Hepatocyte (in vitro differentiated cells): ENCODE results near the gene UXS1. TPM values are rescaled to one million over a fixed set of nuclear protein-coding genes. Genes with fewer than 3 reads are reported as not detected.

Experiments used
- DNase-seq: peaks from one replicate; pipeline ENCODE4 v3.0.0-alpha.2; 2016; ENCODE audit warnings: low spot score
- H2AFZ ChIP-seq: fragments of 200-600 bp; sonication (generic); 2 replicates; pipeline ENCODE4 v1.6.0; 2016; ENCODE audit warnings: antibody characterized with exemption, mild to moderate bottlenecking
- H3K27ac ChIP-seq: fragments of 200-600 bp; sonication (generic); 2 replicates; pipeline ENCODE4 v1.5.1; 2016; ENCODE audit warnings: mild to moderate bottlenecking
- H3K27me3 ChIP-seq: fragments of 200-600 bp; sonication (generic); 2 replicates; pipeline ENCODE4 v1.6.1; 2016
- H3K36me3 ChIP-seq: fragments of 200-600 bp; sonication (generic); replicated peaks from 2 replicates; pipeline ENCODE4 v1.5.1; 2016; ENCODE audit warnings: low read depth; ENCODE audit not compliant: insufficient read depth
- H3K4me1 ChIP-seq: fragments of 200-600 bp; sonication (generic); 2 replicates; pipeline ENCODE4 v1.5.1; 2016; ENCODE audit warnings: mild to moderate bottlenecking, moderate library complexity; ENCODE audit not compliant: insufficient read depth
- H3K4me2 ChIP-seq: fragments of 200-600 bp; sonication (generic); 2 replicates; pipeline ENCODE4 v1.6.0; 2016
- H3K4me3 ChIP-seq: fragments of 200-600 bp; sonication (generic); 2 replicates; pipeline ENCODE4 v1.5.1; 2016; ENCODE audit warnings: mild to moderate bottlenecking
- H3K79me2 ChIP-seq: fragments of 200-600 bp; sonication (generic); 2 replicates; pipeline ENCODE4 v1.6.0; 2017; ENCODE audit warnings: mild to moderate bottlenecking
- H3K9me2 ChIP-seq: fragments of 200-600 bp; sonication (generic); replicated peaks from 2 replicates; pipeline ENCODE4 v1.6.0; 2017; ENCODE audit warnings: mild to moderate bottlenecking; ENCODE audit not compliant: insufficient read depth
- H3K9me3 ChIP-seq: fragments of 200-600 bp; sonication (generic); 2 replicates; pipeline ENCODE4 v1.5.1; 2016; ENCODE audit warnings: low read depth, mild to moderate bottlenecking
- H4K20me1 ChIP-seq: fragments of 200-600 bp; sonication (generic); 2 replicates; pipeline ENCODE4 v1.6.0; 2016; ENCODE audit warnings: mild to moderate bottlenecking; ENCODE audit not compliant: insufficient read depth, poor library complexity, severe bottlenecking
- EZH2 ChIP-seq: fragments of 200-600 bp; sonication (generic); IDR thresholded peaks from 2 replicates; pipeline ENCODE4 v1.6.1; 2016; ENCODE audit warnings: antibody characterized with exemption, mild to moderate bottlenecking, borderline replicate concordance
- EZH2phosphoT487 ChIP-seq: fragments of 200-600 bp; sonication (generic); IDR thresholded peaks from one replicate; pipeline ENCODE4 v1.6.1; 2018; ENCODE audit warnings: antibody characterized with exemption, mild to moderate bottlenecking, low read depth, moderate library complexity; ENCODE audit not compliant: unreplicated experiment, severe bottlenecking
- WGBS: methylation state at CpG from one replicate; pipeline ENCODE4 v1.1.6; 2016; ENCODE audit warnings: low lambda C conversion rate; ENCODE audit errors: missing lambda C conversion rate; 5-methylcytosine and 5-hydroxymethylcytosine counted together
- polyA plus RNA-seq: library from polyadenylated mRNA; unstranded; fragments of >200 nt; fragmentation: Nextera tagmentation; extraction: Ambion mirVana; gene quantifications from 2 replicates; pipeline ENCODE4 v1.2.1, GENCODE V29; 2016
- total RNA-seq: library from RNA; depleted of rRNA; stranded (reverse); fragments of >200 nt; gene quantifications from 2 replicates; pipeline ENCODE4 v1.2.3, GENCODE V29; 2014
- TF ChIP-seq, protein P1 (sequence below): fragments of 200-600 bp; sonication (generic); IDR thresholded peaks from 2 replicates; pipeline ENCODE4 v1.5.1; 2016; ENCODE audit warnings: antibody characterized with exemption, mild to moderate bottlenecking; ENCODE audit not compliant: poor library complexity

UXS1 gene
- total and polyA plus RNA-seq, 2 experiments from 2014 or later = 46.5 to 83.2 TPM

DNA sequence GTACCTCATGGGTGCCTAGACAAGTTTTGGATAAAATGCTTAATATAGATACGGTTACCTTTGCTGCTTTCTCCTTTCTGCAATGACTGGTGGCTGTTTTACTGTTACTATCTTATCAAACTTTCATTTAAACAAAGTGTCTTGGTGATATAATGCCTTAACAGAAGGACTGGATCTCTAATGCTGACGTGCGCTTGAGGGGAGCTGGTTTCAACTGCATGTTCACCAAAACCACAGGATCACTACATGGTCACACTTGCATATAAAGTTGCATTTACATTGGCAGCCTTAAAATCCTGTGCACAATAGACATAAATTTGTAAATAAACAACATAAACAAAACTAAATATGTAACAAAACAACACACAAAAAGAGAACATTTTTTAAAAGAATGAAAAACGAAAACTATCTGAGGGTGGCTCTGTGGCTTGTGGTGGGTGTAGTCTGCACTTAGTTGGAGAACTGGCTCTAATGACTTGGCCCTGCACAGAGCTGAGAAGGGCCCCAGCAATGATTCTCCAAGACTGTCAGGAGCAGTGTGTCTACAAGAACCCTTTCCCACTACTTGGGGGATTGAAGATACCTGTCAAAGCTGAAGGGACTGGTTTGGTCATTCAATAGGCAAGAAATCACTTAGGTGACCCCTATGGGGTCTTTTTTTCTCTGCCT lies 135.5 kb downstream of the UXS1 start:
- WGBS = 79% methylated on average over 4 of the region's 4 CpGs
- Histone ChIP-seq H3K4me2 (no peak overlapping the region), H4K20me1 (no peaks in the 10 kb centered on the region), H3K79me2 (no peaks in the 10 kb centered on the region), H3K4me1 (no peaks in the 10 kb centered on the region), H3K27me3 (no peaks in the 10 kb centered on the region), H3K9me2 (no peaks in the 10 kb centered on the region), H2AFZ (no peak overlapping the region), H3K27ac (no peak overlapping the region), H3K4me3 (no peak overlapping the region), H3K9me3 (no peaks in the 10 kb centered on the region), H3K36me3 (no peaks in the 10 kb centered on the region)
- no peak for DNase-seq
- TF ChIP-seq EZH2phosphoT487 (no peak), EZH2 (no peak)
- TF ChIP-seq, protein P1, sequence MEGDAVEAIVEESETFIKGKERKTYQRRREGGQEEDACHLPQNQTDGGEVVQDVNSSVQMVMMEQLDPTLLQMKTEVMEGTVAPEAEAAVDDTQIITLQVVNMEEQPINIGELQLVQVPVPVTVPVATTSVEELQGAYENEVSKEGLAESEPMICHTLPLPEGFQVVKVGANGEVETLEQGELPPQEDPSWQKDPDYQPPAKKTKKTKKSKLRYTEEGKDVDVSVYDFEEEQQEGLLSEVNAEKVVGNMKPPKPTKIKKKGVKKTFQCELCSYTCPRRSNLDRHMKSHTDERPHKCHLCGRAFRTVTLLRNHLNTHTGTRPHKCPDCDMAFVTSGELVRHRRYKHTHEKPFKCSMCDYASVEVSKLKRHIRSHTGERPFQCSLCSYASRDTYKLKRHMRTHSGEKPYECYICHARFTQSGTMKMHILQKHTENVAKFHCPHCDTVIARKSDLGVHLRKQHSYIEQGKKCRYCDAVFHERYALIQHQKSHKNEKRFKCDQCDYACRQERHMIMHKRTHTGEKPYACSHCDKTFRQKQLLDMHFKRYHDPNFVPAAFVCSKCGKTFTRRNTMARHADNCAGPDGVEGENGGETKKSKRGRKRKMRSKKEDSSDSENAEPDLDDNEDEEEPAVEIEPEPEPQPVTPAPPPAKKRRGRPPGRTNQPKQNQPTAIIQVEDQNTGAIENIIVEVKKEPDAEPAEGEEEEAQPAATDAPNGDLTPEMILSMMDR = no peak

DNA sequence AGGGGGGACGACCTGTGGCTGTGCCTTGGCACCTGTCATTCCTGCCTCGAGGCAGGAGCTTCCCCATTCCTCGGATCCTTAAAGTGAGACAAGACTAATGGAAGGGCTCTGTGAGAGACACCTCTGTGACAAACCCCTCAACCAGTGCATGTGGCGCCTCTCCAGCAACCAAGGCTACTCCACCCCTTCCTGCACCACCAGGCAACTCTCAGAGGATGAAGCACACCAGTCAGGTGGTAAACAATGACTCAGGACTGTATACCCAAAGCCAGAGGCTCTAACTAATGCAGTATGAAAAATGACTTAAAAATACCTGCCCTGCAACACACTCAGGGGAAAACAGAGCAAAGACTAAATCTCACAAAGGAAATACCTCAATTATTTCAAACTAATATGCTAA lies 136.9 kb downstream of the UXS1 start:
- H3K4me2 ChIP-seq = no peak overlapping the region
- H3K9me3 ChIP-seq = no peaks in the 10 kb centered on the region
- TF ChIP-seq, protein P1 = no peak
- TF ChIP-seq EZH2 = no peak
- TF ChIP-seq EZH2phosphoT487 = no peak
- no peaks in the 10 kb centered on the region for H3K9me2 ChIP-seq
- peak; percentile 28 for DNase-seq
- no peaks in the 10 kb centered on the region for H3K4me1 ChIP-seq
- H4K20me1 ChIP-seq = no peaks in the 10 kb centered on the region
- WGBS = 76% methylated on average over 4 of the region's 4 CpGs
- H3K79me2 ChIP-seq = no peaks in the 10 kb centered on the region
- H3K36me3 ChIP-seq = no peaks in the 10 kb centered on the region
- no peak overlapping the region for H2AFZ ChIP-seq
- H3K27ac ChIP-seq = no peak overlapping the region
- H3K4me3 ChIP-seq = no peak overlapping the region
- no peaks in the 10 kb centered on the region for H3K27me3 ChIP-seq

DNA sequence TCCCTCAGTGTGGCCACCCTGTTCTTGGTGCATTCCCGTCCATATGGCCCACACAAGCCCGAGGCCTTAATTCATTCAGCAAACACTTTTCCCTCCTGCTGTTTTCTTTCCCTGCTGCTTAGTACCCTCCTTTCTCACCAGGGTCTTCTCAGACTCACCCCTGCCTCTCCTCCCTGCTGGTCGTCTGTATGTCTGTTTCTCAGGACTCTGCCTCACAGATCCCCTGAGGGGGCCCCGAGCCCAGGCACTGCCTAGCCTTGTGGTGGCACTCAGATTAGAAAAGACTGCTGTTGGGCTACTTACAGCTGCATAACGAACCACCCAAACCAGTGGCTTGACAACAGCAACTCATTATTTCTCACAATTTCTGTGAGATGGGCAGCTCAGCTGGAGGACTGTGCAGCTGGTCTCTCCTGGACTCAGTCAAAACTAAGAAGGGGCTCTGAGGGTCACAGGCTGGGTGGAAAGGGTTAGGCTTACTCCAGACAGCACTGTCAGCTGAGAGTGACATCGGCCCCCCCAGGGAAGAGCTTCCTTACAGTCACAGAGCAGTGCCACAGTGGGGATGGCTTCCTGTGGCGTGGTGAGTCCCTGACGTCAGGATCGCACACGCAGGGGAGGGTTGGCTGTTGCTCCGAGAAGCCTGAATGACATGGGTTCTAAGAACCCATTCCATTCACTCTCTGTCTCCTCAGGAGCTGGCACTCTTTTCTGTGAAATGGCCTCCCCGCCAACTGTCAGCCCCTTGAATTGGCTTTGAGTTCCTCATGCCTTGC lies 139.0 kb downstream of the UXS1 start:
- no peaks in the 10 kb centered on the region for H3K4me1 ChIP-seq
- no peaks in the 10 kb centered on the region for H3K9me3 ChIP-seq
- WGBS = 75% methylated on average over 12 of the region's 12 CpGs
- H3K79me2 ChIP-seq = no peaks in the 10 kb centered on the region
- TF ChIP-seq EZH2phosphoT487 = no peak
- TF ChIP-seq, protein P1 = no peak
- no peak for TF ChIP-seq EZH2
- no peak for DNase-seq
- no peaks in the 10 kb centered on the region for H4K20me1 ChIP-seq
- H3K27me3 ChIP-seq = no peaks in the 10 kb centered on the region
- H3K4me3 ChIP-seq = no peak overlapping the region
- H3K9me2 ChIP-seq = no peaks in the 10 kb centered on the region
- no peak overlapping the region for H3K27ac ChIP-seq
- H3K4me2 ChIP-seq = no peak overlapping the region
- no peak overlapping the region for H2AFZ ChIP-seq
- no peaks in the 10 kb centered on the region for H3K36me3 ChIP-seq
